ENCODE measurements around the gene IGLL5. TPM values are rescaled to one million over a fixed set of nuclear protein-coding genes. Genes with fewer than 3 reads are reported as not detected.

Gene IGLL5
- total and polyA plus RNA-seq, 11 donors, result 0.23 to 2.6 (median 0.78) TPM; not detected in 4

DNA sequence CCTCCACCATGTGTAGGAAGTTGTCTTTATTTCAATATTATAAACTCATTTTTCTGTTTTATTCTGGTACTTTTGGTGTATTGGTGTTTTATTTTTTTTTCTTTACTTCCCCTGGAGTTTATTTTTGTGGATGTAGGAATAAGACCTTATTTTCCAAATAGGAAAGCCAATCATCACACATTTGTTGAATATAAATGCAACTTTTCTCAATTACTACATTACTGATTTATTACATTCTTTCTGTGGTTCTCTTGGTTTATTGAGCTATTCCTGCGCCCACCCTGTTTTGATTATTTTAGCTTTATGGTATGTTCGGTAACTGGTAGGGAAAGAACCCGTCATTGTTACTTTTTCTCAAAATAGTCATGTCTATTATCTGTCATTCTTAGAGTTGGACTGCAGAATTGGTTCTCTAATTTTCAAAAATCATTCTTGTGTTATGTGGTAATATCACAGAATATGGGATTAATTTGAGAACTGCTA lies 3.6 kb downstream of the IGLL5 start:
- Histone ChIP-seq H3K36me3 (no peaks in the 10 kb centered on the region), H3K27me3 (peaks cover 0 to 31% (median 10%) of the 10 kb centered on the region in 9 donors), H3K27ac (no peak overlapping the region), H3K4me1 (no peaks in the 10 kb centered on the region), H3K4me3 (no peak overlapping the region), H3K9me3 (no peaks in the 10 kb centered on the region)
- TF ChIP-seq CTCF (IDR thresholded peaks at IDR 0.05), result no peak
- TF ChIP-seq POLR2A (IDR thresholded peaks at IDR 0.05), result no peak
- intact Hi-C loops (cut with DNase I), result no loop called here
- WGBS, 4 donors, result 89 to 94% (median 91%) methylated on average over 3 of the region's 3 CpGs
- DNase-seq, result no peak
- no peak for ATAC-seq

GRCh38 chr22:22892096-22893052 lies 4.8 kb downstream of the IGLL5 start:
- H3K27ac ChIP-seq, result no peak overlapping the region
- H3K36me3 ChIP-seq, result no peaks in the 10 kb centered on the region
- no peaks in the 10 kb centered on the region for H3K4me1 ChIP-seq
- H3K4me3 ChIP-seq, result no peak overlapping the region
- intact Hi-C loops (cut with DNase I), result no loop called here
- TF ChIP-seq CTCF (IDR thresholded peaks at IDR 0.05), result no peak
- no peak for TF ChIP-seq POLR2A (IDR thresholded peaks at IDR 0.05)
- no peaks in the 10 kb centered on the region for H3K9me3 ChIP-seq
- DNase-seq, result no peak
- H3K27me3 ChIP-seq, result peaks cover 0 to 29% (median 10%) of the 10 kb centered on the region in 9 donors
- 88 to 95% (median 91%) methylated on average over 1 of the region's 1 CpG for WGBS, 4 donors
- ATAC-seq, result no peak

- Histone ChIP-seq H3K27me3 (peaks cover 0 to 21% (median 10%) of the 10 kb centered on the region in 9 donors), H3K4me3 (no peak overlapping the region), H3K9me3 (no peaks in the 10 kb centered on the region), H3K4me1 (no peaks in the 10 kb centered on the region), H3K27ac (no peak overlapping the region), H3K36me3 (no peaks in the 10 kb centered on the region)
- TF ChIP-seq POLR2A (IDR thresholded peaks at IDR 0.05) (no peak), CTCF (IDR thresholded peaks at IDR 0.05) (no peak)
- intact Hi-C loops (cut with DNase I), result no loop called here
- no peak for DNase-seq
- 75 to 81% (median 78%) methylated on average over 8 to 10 of the region's 10 CpGs for WGBS, 4 donors
- peak in 1 of 4 donors; percentile 20 for ATAC-seq
Observed at GRCh38 chr22:22893077-22893805, 5.6 kb downstream of the IGLL5 start.

Data from heart left ventricle (tissue), 16 donors.